ENCODE results near the gene C16orf96. TPM values are rescaled to one million over a fixed set of nuclear protein-coding genes. Genes with fewer than 3 reads are reported as not detected.

C16orf96 gene
- total and polyA plus RNA-seq, 2 experiments from 2014 or later: 0.37 to 2.2 TPM

DNA sequence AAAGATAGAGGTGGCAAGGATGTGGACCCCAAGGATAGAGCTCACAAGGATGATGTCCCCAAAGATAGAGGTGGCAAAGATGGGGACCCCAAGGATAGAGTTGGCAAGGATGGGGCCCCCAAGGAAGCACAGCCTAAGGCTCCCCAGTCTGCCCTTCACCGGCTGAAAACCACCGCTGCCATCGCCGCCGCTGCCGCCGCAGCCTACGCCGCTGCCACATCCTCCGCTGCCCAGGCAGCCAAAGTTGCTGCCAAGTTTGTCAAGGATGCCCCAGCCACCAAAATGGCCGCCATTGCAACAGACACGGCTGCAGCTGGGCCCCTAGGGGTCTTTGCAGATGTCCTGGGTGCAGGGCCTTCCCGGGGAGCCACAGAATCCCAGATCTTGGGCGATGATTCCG is 19.9 kb downstream of the C16orf96 start:
- H3K9me2 ChIP-seq (ENCODE audit: insufficient read depth): peaks cover 6% of the 10 kb centered on the region; the same call in 1 of the 2 replicates
- H3K79me2 ChIP-seq (replicated peaks; ENCODE audit: insufficient read depth): no peaks in the 10 kb centered on the region
- no peak overlapping the region for H3K27ac ChIP-seq (ENCODE audit: low read depth)
- no peak overlapping the region for H3K4me2 ChIP-seq
- DNase-seq (ENCODE audit: low spot score): no peak
- Mint-ChIP-seq H3K36me3 (ENCODE audit: low read depth) (peaks cover 10% of the 10 kb centered on the region), H3K27ac (no peak overlapping the region), H3K4me3 (no peak overlapping the region), H3K9me3 (no peaks in the 10 kb centered on the region; the same call in 2 of the 3 replicates), H3K27me3 (ENCODE audit: insufficient read depth, low read depth, poor library complexity) (peaks cover 11% of the 10 kb centered on the region), H3K4me1 (peaks cover 9% of the 10 kb centered on the region)
- 0 out of 2 replicates have a peak, but pooled peaks cover 9% of the 10 kb centered on the region for H3F3A ChIP-seq (replicated peaks; ENCODE audit: low read depth)
- no peaks in the 10 kb centered on the region for H4K20me1 ChIP-seq (replicated peaks; ENCODE audit: insufficient read depth)
- peaks cover 9% of the 10 kb centered on the region for H3K4me1 ChIP-seq (ENCODE audit: insufficient read depth)
- H3K36me3 ChIP-seq (ENCODE audit: insufficient read depth): no peaks in the 10 kb centered on the region
- no peak overlapping the region for H3K4me3 ChIP-seq
- no peak for TF ChIP-seq ZNF114 (CRISPR knock-in tag; IDR thresholded peaks at IDR 0.05)
- TF ChIP-seq, protein P1, sequence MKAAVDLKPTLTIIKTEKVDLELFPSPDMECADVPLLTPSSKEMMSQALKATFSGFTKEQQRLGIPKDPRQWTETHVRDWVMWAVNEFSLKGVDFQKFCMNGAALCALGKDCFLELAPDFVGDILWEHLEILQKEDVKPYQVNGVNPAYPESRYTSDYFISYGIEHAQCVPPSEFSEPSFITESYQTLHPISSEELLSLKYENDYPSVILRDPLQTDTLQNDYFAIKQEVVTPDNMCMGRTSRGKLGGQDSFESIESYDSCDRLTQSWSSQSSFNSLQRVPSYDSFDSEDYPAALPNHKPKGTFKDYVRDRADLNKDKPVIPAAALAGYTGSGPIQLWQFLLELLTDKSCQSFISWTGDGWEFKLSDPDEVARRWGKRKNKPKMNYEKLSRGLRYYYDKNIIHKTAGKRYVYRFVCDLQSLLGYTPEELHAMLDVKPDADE (IDR thresholded peaks at IDR 0.05): no peak
- TF ChIP-seq ZNF331 (CRISPR knock-in tag; IDR thresholded peaks at IDR 0.05; ENCODE audit: low read depth): no peak
- no peak for TF ChIP-seq EZH2phosphoT487 (IDR thresholded peaks at IDR 0.05; ENCODE audit: unreplicated experiment)
- TF ChIP-seq POLR2AphosphoS5 (IDR thresholded peaks at IDR 0.05; ENCODE audit: low read depth): no peak
- TF ChIP-seq, protein P2, sequence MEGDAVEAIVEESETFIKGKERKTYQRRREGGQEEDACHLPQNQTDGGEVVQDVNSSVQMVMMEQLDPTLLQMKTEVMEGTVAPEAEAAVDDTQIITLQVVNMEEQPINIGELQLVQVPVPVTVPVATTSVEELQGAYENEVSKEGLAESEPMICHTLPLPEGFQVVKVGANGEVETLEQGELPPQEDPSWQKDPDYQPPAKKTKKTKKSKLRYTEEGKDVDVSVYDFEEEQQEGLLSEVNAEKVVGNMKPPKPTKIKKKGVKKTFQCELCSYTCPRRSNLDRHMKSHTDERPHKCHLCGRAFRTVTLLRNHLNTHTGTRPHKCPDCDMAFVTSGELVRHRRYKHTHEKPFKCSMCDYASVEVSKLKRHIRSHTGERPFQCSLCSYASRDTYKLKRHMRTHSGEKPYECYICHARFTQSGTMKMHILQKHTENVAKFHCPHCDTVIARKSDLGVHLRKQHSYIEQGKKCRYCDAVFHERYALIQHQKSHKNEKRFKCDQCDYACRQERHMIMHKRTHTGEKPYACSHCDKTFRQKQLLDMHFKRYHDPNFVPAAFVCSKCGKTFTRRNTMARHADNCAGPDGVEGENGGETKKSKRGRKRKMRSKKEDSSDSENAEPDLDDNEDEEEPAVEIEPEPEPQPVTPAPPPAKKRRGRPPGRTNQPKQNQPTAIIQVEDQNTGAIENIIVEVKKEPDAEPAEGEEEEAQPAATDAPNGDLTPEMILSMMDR (conservative IDR thresholded peaks at IDR 0.05; ENCODE audit: low read depth in 2 of 2): no peak
- no peak for TF ChIP-seq EZH2 (IDR thresholded peaks at IDR 0.05; ENCODE audit: low read depth, unreplicated experiment)
- no peak for TF ChIP-seq STAT1 (IDR thresholded peaks at IDR 0.05; ENCODE audit: unreplicated experiment)
- TF ChIP-seq CREB1 (CRISPR knock-in tag; IDR thresholded peaks at IDR 0.05; ENCODE audit: low read depth): no peak
- TF ChIP-seq, protein P3, sequence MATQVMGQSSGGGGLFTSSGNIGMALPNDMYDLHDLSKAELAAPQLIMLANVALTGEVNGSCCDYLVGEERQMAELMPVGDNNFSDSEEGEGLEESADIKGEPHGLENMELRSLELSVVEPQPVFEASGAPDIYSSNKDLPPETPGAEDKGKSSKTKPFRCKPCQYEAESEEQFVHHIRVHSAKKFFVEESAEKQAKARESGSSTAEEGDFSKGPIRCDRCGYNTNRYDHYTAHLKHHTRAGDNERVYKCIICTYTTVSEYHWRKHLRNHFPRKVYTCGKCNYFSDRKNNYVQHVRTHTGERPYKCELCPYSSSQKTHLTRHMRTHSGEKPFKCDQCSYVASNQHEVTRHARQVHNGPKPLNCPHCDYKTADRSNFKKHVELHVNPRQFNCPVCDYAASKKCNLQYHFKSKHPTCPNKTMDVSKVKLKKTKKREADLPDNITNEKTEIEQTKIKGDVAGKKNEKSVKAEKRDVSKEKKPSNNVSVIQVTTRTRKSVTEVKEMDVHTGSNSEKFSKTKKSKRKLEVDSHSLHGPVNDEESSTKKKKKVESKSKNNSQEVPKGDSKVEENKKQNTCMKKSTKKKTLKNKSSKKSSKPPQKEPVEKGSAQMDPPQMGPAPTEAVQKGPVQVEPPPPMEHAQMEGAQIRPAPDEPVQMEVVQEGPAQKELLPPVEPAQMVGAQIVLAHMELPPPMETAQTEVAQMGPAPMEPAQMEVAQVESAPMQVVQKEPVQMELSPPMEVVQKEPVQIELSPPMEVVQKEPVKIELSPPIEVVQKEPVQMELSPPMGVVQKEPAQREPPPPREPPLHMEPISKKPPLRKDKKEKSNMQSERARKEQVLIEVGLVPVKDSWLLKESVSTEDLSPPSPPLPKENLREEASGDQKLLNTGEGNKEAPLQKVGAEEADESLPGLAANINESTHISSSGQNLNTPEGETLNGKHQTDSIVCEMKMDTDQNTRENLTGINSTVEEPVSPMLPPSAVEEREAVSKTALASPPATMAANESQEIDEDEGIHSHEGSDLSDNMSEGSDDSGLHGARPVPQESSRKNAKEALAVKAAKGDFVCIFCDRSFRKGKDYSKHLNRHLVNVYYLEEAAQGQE (IDR thresholded peaks at IDR 0.05; ENCODE audit: unreplicated experiment): no peak
- no peaks in the 10 kb centered on the region for H3K27me3 ChIP-seq (ENCODE audit: insufficient read depth)
- no peak for ATAC-seq
- no peak overlapping the region for H2AFZ ChIP-seq

All from GM23338 (cell line).